Retinal pigment epithelial cell (primary cell): ENCODE data around the gene C12orf50.

Experiments
- DNase-seq: peaks from one replicate; pipeline ENCODE4 v3.0.0-alpha.2; 2010; ENCODE audit warnings: low read depth
- H3K4me3 ChIP-seq: 2 replicates; pipeline ENCODE4 v1.5.1; 2011; ENCODE audit warnings: mild to moderate bottlenecking, low read length, control low read depth, moderate library complexity
- CTCF ChIP-seq: conservative IDR thresholded peaks from 2 replicates; pipeline ENCODE4 v1.5.1; 2011; ENCODE audit warnings: low read depth, low read length, control low read depth, inconsistent platforms

C12orf50 gene, protein sequence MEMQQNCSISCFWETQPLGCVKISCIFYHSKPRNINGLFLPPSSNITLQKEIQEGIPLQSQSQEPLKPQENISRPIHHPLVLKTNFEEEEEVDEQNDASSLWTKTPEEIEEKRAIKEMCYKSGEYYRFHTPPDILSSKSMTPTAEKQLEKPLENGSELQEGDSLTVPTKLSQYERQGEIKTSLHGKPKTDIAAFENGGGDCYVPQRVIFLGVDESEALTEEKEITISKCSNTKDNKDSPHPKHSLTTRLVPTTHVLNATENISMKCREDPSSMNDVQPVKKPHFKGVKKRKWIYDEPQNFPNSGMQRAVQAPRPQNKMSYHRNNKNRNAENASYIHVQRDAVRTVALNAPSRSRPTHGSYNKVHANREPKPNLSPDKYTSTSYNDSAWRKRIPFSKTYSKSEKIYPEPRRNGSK

DNA sequence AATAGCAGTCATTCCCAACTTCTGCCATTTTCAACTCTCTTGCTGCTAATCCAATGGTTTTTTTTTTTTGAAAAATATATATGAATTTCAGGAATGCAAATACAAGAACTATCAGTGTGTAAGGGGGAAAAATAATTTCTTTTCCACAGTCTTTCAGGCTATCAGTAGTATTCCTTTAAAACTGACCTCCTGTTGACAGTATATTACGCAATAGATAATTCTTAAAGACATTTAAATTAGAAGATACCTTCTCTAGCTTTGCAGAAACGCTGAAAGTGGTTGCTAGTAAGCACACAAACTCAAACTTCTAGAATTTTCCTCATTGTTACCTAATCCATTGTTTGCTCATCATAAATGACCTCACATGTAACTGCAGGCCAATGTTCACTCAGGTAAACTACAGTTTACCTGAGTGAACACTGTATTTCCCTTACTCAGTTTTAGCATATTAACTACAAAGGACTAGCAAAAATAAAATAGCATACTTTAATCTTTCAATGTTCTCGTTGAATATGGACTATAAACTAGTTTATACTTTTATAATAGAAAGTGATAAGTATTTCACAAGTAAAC is at the start of gene C12orf50:
Gene C12orf50 (minus strand): TSS at position 309 of the 573 bp plus-strand sequence. CDS start 2,439 bp downstream, outside the sequence.
- TF ChIP-seq CTCF, result no peak
- DNase-seq, result no peak
- H3K4me3 ChIP-seq, result no peak within 1 kb of the TSS

DNA sequence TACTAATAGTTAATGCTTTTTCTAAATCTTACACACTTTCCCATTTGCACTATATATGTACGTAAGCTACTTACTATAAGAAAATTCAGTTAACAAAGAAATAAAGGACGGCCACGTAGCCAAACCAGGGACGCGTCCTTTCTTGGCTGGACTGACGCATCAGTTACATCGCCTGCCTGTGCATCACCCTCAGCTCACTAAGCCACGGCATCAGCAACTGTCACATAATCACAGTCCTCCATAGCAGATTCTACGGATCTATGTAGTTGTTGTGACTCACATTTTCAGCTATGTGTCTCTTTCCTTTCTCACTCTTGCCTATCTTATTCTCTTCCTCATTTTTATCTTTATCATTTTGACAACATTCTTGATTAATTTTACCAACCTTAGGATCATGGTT is 38.1 kb upstream of the C12orf50 start:
- no peak for TF ChIP-seq CTCF
- no peak overlapping the region for H3K4me3 ChIP-seq
- DNase-seq, result no peak

- no peak overlapping the region for H3K4me3 ChIP-seq
- no peak for TF ChIP-seq CTCF
- DNase-seq, result no peak
Observed at GRCh38 chr12:88063375-88063774, 34.2 kb upstream of the C12orf50 start.

GRCh38 chr12:88062474-88062873 is 33.3 kb upstream of the C12orf50 start:
- DNase-seq, result no peak
- no peak for TF ChIP-seq CTCF
- no peak overlapping the region for H3K4me3 ChIP-seq

DNA sequence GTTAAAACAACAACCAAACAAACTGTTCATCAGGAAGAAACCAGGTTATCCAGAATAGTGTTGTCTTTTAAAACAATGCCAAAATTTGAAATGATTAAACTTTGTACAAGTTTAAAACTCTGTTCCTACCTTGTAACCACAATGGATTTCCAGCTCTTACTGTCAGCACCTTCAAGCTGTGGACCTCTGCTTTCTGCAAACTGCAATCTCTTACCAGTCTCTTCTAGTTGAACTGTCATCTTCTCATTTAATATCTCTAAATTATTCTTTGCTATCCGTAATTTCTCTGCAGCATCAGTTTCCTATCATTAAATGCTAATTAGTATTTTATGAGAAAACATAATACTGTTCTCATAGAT is 29.5 kb upstream of the C12orf50 start:
- no peak overlapping the region for H3K4me3 ChIP-seq
- no peak for DNase-seq
- no peak for TF ChIP-seq CTCF

GRCh38 chr12:88057994-88058718 is 29.0 kb upstream of the C12orf50 start:
- H3K4me3 ChIP-seq, result no peak overlapping the region
- no peak for TF ChIP-seq CTCF
- no peak for DNase-seq
